Thyroid gland (tissue), 4 donors: ENCODE results near the gene ABCC8.

Experiments
- POLR2A ChIP-seq, 2 donors: fragments of 450-650 bp; IDR thresholded peaks; one replicate each; pipeline ENCODE4 v1.6.1; 2017; ENCODE audit warnings: antibody characterized with exemption in 2 of 2, mild to moderate bottlenecking in 2 of 2, moderate library complexity in 1 of 2
- TF ChIP-seq, protein P1 (sequence below), 6 experiments: fragments of 200-600 bp in 3 of 6; fragments of 450-650 bp in 3 of 6; sonication (generic) in 3 of 6; IDR thresholded peaks; one replicate each; pipeline ENCODE4 v1.5.1; 2016 to 2019; ENCODE audit warnings: antibody characterized with exemption in 6 of 6, mild to moderate bottlenecking in 2 of 6, inconsistent platforms in 1 of 6, moderate library complexity in 1 of 6

DNA sequence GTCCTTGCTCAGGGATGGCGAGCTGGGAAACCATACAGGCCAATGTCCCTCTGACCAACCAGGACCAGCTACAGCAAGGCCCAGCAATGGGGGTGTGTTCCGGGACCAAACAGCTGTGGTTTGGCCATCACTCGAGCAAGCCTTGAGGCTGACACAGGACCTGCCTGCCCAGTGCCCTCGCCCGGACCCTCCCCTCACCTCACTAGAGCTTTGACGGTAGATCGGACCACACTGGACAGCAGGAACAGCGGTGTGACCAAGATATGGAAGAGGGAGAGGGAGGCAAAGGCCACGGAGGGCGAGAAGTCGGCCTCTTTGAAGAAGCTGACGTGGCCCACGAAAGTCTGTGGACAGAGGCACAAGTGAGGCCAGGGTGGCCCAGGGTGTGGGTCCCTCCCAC, 46.0 kb downstream of the ABCC8 start:
- TF ChIP-seq, protein P1, sequence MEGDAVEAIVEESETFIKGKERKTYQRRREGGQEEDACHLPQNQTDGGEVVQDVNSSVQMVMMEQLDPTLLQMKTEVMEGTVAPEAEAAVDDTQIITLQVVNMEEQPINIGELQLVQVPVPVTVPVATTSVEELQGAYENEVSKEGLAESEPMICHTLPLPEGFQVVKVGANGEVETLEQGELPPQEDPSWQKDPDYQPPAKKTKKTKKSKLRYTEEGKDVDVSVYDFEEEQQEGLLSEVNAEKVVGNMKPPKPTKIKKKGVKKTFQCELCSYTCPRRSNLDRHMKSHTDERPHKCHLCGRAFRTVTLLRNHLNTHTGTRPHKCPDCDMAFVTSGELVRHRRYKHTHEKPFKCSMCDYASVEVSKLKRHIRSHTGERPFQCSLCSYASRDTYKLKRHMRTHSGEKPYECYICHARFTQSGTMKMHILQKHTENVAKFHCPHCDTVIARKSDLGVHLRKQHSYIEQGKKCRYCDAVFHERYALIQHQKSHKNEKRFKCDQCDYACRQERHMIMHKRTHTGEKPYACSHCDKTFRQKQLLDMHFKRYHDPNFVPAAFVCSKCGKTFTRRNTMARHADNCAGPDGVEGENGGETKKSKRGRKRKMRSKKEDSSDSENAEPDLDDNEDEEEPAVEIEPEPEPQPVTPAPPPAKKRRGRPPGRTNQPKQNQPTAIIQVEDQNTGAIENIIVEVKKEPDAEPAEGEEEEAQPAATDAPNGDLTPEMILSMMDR (IDR thresholded peaks at IDR 0.05) = no peak
- no peak for TF ChIP-seq POLR2A (IDR thresholded peaks at IDR 0.05)
